ENCODE results near the gene SIN3A. TPM values are rescaled to one million over a fixed set of nuclear protein-coding genes. Genes with fewer than 3 reads are reported as not detected.
"Not testable (repeated sequence)": the region's sequence is repeated elsewhere in the genome, so short reads cannot be mapped to it uniquely, and the experiment has no call there.

SIN3A gene
- total RNA-seq, 1 donor from 2014 or later = 94.7 TPM

DNA sequence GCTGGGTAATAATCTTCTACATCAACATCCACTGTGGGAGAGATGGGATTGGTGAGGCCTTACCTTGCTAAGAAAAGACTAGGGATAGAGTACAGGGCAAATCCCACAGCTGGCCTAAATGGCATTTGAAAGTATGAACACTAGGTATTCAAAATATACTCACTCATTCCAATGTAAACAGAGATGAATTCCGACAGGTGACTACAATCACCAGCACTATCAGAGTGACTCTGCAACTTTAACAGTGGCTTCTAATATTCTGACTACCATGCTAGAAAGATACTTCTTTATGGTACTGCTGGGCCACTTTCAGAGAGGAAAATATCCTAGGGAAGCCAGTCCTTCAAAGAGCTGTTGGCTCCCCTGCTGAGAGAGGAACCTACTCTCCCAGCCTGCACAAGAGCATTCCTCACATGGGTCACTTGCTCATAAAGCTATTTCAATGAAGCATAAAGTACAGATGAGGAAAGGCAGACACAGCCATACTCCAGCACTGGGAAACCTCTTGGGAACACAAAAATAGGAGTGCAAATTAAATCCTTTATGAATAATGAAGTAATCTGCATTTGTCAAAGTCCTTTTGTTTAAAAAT, 61.6 kb downstream of the SIN3A start:
- intact Hi-C loops (cut with micrococcal nuclease) = no loop called here

DNA sequence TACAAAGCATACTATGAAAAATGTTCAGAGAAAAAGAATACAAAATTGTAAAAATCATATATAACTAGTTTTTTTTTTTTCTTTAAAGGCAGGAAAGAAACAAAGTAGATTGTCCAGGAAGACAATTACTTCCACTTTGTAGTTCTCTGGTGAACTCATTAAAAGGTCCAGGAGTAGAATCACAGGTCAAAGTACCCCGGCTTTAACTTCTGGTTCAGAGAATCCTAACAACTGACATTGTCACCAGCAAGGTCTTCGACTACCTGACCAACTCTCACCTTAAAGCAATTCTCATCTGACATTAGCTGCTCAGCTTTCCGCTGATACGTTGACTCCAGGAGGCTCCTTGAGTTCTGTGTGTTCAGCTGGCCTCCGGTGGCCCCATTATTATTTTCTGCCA, 67.5 kb downstream of the SIN3A start:
- intact Hi-C loops (cut with micrococcal nuclease) = not testable (repeated sequence)

DNA sequence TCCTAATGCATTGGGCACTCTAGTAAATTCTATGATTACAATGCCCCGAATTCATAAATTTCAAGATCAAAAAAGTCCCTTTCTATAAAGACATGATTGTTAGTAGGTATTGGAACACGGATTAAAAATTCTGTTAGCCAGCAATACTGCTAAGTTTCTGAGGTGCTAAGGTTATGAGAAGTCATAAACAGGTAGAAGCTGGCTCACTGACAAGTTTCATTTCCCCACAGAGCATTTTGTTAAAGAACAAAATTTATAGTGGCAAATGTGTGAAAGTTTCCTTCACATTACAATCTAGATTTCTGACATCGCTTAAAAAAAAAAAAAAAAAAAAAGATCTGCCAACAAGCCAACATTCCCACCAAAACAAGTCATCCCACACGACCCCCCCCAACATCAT, 70.7 kb downstream of the SIN3A start:
- intact Hi-C loops (cut with micrococcal nuclease) = no loop called here

DNA sequence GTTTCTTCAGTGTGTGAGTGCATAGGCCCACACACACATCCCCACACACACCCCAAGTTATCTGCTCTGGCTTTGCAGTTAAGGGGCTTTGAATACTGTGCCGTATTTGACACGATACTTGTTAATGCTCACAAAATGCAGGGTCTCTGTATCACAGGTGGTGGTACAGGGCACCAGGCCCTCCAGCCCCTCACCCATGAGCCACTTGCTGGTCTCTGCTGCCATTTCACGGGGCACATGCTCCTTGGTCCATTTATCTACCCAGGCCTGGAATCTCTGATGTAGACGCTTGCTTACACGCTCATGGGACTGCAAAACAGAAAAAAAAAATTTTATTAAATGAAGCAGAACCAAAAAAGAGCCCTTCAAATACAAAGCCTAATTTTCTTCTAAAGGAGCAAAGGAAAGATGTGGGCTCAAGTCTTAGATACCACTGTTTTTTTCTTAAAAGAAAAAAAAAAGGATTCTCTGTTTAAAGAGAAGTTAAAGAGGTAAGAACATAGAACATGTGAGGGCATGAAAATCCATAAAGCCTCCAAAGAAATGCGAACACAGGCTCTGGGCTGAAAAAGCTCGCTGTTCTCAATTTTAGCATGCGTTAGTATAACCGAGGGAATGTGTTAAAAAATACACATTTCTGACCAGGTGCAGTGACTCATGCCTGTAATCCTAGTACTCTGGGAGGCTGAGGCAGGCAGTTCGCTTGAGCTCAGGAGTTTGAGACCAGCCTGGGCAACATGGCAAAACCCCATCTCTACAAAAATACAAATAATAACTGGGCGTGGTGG, 79.4 kb downstream of the SIN3A start:
- intact Hi-C loops (cut with micrococcal nuclease) = no loop called here

DNA sequence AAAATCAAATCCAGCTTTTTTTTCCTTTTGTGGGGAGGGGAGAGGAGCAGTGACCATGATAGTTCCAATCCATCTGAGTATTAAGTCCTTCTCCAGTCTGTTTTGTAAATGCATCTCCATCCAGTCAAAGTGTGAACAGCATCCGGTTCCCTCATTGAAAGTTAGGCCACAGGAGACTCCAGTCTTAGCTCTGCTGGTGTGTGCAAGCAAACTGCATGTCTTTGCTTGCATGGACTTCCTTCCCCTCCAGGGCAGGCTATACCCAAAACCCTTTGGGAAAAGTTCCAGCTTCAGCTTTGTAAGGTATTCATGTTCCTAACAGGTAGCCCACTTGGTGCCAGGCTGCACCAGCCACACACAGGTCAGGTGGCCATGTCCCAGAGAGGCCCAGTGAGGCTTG, 80.0 kb downstream of the SIN3A start:
- intact Hi-C loops (cut with micrococcal nuclease) = no loop called here

DNA sequence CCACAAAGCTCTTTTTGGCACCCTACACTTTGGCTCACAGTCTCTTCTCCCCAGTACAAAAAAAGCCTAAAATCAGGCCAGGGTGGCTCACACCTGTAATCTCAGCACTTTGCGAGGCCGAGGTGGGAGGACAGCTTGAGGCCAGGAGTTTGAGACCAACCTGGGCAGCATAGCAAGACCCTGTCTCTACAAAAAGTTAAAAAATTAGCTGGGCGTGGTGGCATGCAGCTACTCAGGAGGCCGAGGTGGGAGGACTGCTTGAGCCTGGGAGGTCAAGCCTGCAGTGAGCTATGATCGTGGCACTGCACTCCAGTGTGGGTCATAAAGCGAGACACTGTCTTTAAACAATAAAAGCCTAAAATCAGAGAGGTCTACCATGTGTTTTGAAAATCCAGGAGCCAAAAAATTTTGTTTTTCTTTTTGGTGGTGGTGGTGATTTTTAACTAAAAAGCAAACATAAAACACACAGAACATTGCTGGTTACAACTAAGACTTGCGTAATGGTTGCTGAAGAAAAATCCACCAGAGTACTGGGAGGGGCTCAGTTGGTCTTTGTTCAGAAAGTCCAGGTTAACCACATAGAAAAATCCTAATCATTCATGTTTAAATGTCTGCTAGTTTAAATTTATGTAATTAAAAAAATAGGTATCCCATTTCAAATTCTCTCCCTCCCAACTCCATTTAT, 81.5 kb downstream of the SIN3A start:
- intact Hi-C loops (cut with micrococcal nuclease) = no loop called here

DNA sequence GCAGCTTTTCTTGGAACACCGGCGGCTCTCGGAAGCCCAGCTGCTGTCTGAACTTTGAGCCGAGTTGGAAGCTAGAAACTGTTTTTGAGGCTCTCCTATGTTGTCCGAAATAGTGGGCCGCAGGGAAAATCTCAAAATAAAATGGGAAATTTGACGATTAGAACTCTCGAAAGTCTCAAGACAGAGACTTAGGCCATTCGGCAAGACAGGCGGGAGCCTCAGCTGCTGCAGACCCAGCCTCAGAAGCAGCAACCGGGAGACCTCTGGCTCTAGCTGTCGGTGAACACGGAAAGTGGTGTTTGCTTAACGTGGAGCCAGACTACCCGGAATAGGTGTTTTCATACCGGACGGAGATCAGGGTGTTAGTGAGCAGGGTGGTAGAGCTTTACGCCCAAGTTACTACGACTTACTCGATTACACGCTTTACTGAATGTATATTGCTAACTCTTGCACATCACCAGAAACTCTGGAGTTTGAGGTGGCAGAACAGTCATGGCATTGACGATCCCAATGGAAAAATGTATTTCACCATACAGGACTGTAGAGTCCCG, 82.7 kb downstream of the SIN3A start:
- intact Hi-C loops (cut with micrococcal nuclease) = loop anchor here (1.0 kb wide), 3 partner anchors 83 to 315 kb away; partner anchors contain the start of genes IMP3 and SIN3A

DNA sequence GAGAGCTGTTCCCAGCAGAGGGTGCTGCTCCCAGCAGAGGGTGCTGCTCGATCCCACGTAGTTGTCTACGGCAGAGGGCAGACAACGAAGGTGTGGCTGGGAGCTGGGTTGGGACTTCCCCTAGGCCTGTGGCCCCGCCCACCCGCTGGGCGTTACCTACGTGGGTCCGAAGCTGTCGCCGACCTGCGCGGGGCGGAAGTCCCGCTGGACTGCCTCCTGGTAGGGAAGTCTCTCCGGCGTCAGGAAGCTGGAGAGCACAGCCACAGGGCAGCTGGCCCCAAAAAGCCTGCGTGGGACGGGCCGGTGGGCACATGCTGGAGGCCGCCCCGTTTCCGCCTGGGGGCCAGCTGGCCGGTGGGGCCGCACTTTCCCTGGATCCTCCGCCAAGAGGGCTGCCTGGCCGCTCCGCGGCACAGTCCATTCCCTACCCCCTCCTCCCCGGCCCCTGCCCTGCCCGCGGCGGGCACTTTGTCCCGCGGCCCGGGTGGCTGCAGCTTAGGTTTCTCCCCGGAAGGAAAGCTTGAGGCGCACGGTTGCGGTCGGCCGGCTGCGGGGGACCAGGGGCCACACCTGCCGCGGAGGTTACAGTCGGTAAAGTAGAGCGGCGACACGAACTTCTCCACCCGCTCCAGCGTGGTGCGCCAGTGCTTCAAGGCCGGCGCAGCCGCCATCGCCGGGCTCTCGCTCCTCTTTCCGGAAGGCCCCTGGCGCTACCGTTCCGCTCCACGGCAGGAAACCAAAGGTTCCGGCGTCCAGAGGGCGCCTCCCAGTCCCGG, 83.4 kb downstream of the SIN3A start, which contains the start of gene MAN2C1:
TSS of gene MAN2C1 (minus strand) at position 695 of the 776 bp plus-strand sequence. CDS start at position 671, 24 bp downstream.
- intact Hi-C loops (cut with micrococcal nuclease) = loop anchor here (1.0 kb wide), 3 partner anchors 83 to 315 kb away; partner anchors contain the start of genes IMP3 and SIN3A

DNA sequence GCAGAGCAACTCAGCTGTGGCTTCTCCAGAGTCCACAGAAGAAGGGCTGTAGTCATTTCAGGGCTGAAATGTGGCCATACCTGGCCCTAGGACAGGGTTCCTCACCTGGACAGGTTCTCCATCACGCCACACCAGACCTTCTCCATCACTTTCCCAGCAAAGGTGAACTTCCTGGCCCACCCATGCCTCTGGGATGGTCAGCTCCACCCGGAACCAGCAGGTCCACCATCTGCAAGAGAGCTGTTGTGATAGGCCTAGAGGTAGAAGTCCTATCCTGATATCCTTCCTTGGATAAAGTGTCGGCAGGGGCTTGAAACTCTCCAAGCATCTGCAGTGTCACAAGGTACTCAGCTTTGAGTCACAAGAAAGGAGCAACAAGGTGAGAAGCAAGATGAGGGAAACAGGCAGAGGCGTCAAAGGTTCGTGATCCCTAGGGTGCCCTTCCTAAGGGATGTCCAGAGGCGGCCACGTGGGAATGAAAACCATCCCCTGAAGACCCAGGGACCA, 84.0 kb downstream of the SIN3A start:
- intact Hi-C loops (cut with micrococcal nuclease) = no loop called here

DNA sequence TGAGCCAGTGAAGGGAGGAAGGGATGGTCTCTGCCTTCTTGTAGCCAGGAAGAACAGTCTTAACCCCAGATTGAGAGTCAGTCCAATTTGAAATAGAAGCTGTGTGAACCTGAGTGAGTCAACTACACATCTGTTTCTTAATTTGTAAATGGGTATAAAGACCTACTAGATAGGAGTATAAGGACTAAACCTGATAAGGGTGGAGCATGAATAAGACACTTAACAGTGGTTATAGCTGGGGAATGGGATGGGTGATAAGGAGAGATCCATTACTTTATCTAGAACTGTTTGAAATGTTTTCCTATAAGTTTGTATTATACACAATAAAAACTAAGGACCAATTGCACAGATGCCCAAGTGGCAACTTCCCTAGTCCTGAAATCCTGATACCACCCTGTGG, 84.5 kb downstream of the SIN3A start:
- intact Hi-C loops (cut with micrococcal nuclease) = no loop called here

DNA sequence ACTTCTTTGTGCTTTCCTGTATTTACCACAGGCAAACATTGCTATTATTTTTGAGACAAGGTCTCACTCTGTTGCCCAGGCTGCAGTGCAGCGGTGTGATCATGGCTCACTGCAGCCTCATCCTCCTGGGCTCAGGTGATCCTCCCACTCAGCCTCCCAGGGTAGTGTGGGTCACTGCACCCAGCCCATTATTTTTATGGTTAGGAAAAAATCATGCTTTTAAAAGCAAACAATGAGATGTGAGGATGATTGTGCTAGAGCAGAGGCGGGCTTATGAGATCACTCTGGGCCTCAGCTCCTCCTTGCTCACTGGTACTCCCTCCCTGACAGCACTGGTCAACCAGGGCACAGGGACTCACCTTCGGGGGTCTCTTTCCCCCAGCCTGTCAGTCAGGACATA, 85.3 kb downstream of the SIN3A start:
- intact Hi-C loops (cut with micrococcal nuclease) = no loop called here

DNA sequence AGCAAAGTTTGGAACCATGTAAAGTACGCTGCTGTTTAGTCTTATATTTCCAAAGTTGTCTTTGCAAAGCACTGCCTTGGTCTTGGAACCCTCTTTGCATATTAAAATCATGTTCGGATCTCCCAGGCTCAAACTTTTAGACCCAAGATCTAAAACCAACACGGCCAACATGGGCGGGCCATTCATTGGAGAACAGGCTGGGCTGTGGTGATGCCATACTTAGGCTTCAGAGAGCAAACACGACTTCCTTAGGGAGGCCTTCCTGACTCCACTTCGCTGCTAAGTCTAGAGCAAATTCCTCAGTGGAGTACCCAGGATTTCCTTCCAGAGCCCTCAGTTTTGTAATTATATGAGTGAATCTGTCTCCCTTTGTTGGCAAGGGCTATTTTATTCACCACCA, 86.6 kb downstream of the SIN3A start:
- intact Hi-C loops (cut with micrococcal nuclease) = no loop called here

DNA sequence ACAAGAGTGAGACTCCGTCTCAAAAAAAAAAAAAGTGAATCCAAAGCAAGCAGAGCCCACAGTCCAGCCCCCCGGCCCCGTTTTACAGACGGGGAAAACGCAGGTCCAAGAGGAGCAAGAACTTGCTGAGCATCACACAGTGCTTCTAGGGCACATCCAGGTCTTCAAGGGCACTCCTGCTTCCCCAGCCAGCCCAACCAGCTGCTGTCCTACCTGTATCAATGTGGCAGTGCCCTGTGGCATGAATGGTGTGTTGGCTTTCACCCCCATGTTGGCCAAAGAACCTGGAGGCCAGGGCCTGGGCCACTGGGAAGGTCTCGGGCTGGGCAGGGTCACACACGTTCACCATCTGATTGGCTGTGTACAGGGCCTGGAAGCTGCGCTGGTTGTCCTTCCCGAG, 87.7 kb downstream of the SIN3A start:
- intact Hi-C loops (cut with micrococcal nuclease) = no loop called here

DNA sequence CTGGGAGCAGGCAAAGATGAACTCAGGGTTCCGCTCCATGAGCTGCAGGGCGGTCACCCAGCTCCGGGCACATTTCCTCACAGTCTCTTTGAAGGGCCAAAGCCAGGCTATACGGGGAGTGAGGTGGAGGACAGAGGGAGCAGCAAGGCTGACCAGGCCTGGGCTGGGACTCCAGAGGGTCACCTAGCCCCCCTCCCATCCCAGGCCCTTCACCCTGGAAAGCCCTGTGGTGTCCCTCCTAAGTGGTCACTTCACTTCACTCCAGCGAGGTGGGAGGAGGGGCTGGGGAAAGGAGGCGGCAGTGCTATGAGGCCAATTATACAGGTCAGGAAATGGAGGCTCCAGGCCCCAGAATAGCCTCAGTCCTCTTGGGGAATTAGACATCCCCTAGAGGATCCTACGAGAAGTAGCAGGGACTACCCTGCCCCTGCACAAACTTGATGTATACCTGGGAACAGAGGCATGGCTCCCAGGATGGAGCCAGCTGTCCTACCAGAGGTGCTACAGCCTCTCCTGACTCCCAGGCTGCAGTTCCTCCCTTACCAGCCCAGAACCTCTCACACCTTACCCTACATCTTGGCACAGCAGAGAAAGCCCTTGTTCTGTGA, 88.7 kb downstream of the SIN3A start:
- intact Hi-C loops (cut with micrococcal nuclease) = no loop called here

DNA sequence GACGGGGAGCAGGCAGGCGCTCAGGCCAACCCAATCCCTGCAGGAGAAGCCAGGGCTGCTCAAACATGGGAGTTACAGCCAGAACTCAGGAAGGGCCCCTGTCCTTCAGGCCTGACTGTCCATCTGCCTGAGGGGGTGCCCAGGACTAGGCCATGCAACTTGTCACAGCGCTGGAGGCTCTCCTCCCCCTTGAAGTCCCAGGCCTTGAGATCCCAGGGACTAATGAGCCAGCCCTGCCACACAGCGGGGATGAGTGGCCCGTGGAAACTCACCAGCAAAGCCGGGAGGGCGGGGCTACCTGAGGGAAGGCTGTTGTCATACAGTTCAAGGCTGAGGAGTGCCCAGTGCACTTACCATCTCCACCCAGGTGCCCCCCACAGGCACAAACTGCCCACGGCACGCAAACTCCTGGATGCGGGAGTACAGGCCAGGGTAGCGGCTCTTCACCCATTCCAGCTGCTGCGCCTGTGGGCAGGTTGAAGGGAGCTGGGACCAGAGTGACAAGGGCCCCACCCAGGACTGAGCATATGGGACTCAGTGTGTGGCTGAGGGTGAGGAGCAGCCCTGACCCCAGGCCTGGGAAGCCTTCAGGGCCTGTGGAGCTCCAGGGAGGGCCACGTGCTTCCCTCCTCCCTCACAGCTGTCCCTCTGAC, 89.4 kb downstream of the SIN3A start:
- intact Hi-C loops (cut with micrococcal nuclease) = no loop called here

DNA sequence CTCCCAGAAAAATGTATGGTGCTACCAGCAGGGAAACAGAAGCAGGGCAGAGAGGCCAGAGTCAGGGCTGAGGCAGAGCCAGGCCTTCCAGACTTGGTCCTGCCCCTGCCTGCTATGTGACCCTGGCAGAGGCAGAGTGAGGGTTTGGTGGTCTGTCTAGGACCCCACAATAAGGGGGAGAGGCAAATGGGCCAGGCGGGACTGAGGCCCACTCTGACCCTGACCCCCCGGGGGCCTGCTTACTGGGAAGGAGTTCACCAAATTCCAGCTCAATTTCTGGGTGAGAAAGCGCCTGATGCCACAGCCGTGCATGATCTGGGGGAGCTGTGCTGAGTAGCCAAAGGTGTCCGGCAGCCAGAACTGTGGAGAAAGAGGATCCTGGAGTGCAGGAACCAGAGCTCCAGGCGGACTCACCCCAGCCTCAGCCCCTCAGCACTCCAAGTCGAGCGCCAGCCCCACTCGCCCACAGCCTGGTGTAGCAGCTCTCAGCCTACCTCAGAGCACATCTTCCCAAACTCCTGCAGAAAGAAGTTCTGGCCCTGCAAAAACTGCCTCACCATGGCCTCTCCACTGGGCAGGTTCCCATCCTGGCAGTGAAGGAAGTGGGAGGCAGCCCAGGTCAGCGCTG, 90.0 kb downstream of the SIN3A start:
- intact Hi-C loops (cut with micrococcal nuclease) = no loop called here

DNA sequence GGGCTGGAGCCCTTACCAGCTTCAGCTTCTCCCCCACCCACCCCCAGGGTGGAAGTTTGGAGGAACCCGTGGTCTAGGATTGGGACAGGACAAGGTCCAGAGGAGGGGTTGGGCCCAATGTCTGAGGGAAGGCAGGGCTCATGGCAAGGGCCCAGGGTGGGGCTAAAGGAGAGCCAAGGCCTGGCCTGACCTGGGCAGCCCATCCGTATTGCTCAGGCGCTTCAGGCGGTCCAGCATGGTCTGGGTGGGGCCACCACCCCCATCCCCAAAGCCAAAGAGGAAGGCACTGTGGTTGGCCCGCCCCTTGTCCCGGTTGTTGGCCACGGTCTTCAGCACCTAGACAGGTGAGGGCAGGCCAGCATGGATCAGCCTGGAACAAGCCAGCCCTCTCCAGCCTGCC, 90.6 kb downstream of the SIN3A start:
- intact Hi-C loops (cut with micrococcal nuclease) = no loop called here

DNA sequence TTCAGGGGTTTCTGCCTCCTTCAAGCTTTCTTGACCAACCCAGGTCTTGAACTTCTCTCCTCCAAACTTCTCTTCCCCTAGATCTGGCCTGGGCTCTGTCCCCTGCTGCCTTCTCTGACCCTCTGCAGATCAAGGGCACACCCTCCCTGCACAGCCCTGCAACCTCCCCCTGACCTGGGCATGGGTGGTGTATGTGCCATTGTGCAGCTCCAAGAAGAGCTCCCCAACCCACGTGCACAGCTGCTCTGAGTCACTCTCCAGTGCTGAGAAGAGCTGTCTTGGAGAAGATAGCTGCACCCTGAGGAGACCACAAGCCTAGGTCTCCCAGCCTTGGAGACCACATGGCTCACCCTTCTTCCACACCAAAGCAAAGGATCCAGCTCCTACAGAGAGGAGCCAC, 91.1 kb downstream of the SIN3A start:
- intact Hi-C loops (cut with micrococcal nuclease) = no loop called here

DNA sequence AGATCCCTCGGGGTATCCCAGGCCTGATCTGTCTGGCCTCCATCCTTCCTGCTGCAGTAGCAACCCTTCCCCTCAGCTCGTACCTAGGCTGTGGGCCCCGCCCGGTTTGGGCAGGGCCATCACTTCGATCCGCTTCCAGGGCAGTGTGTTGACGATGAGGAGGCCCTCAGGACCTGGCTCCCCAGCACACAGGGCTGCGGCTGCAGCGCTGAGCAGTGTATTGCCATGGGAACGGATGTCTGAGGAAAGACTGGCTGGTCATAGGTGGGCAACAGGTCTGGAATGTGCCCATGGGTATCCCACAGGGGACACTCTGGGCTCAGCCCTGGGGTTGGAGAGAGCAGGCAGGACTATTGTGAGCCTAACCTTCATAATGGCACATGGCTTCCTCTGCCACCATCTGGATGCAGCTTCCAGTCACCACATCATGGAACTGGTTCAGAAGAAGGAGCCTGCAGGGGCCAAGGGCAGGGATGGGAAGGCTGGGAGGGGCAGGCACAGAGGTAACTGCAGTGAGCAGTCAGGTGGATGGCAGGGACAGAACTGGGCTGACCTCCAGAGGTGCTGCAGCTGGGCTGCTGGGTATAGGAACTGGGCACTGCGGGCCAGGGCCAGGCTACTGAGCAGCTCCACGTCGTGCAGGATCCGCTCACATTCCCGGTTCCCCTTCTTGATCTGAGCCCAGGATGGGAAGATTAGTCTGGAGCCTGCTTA, 91.8 kb downstream of the SIN3A start:
- intact Hi-C loops (cut with micrococcal nuclease) = no loop called here

Data from T-helper 2 cell treated with Interferon-gamma antibody and Interleukin-4, amounts not matched to agents 100 ng/mL and 5 ng/mL, for 36 hours (primary cell).